PC-9 (cell line): ENCODE results near the gene SMARCAD1. TPM values are rescaled to one million over a fixed set of nuclear protein-coding genes. Genes with fewer than 3 reads are reported as not detected.

ENCODE experiments used
- Bru-seq: library from RNA; stranded (reverse); fragments of 400-500 nt; gene quantifications from one replicate; lab custom pipeline; 2021; lab: Mats Ljungman, UMichigan
- BruChase-seq, 2 experiments: library from RNA; stranded (reverse); fragments of 400-500 nt; gene quantifications; one replicate each; lab custom pipeline; 2021; lab: Mats Ljungman, UMichigan
- BruUV-seq: library from RNA; stranded (reverse); fragments of 400-500 nt; replicated peaks from 2 replicates; lab custom pipeline; 2021; lab: Mats Ljungman, UMichigan
- CTCF ChIA-PET: fragments of 300-600 bp; sonication (Branson Sonifier 250); formaldehyde crosslinking; loops from one replicate; lab custom pipeline; 2022; ENCODE audit warnings: antibody characterized with exemption; lab: Charles Lee
- POLR2A ChIA-PET: fragments of 300-600 bp; sonication (Branson Sonifier 250); formaldehyde crosslinking; loops from one replicate; lab custom pipeline; 2022; ENCODE audit warnings: antibody characterized with exemption; ENCODE audit not compliant: unreplicated experiment; lab: Charles Lee
- DNase-seq, 2 experiments: peaks; one replicate each; pipeline versions ENCODE4 v3.0.0 to v3.0.0-alpha.2; 2015 to 2022; ENCODE audit warnings: mixed read lengths in 1 of 2
- H2AFZ ChIP-seq: fragments of 200-600 bp; sonication (generic); 2 replicates; pipeline ENCODE4 v1.8.1; 2017; ENCODE audit warnings: antibody characterized with exemption
- H3F3A ChIP-seq: fragments of 200-600 bp; sonication (generic); 2 replicates; pipeline ENCODE4 v1.8.1; 2017; ENCODE audit warnings: antibody characterized with exemption, mild to moderate bottlenecking, low read depth; ENCODE audit not compliant: insufficient read depth
- H3K27ac ChIP-seq: fragments of 200-600 bp; sonication (generic); 2 replicates; pipeline ENCODE4 v1.6.1; 2016; ENCODE audit warnings: mixed run types
- H3K27me3 ChIP-seq: fragments of 200-600 bp; sonication (generic); 2 replicates; pipeline ENCODE4 v1.6.1; 2016; ENCODE audit warnings: low read depth, mixed run types; ENCODE audit not compliant: insufficient read depth
- H3K36me3 ChIP-seq: fragments of 200-600 bp; sonication (generic); 2 replicates; pipeline ENCODE4 v1.6.1; 2016; ENCODE audit warnings: low read depth, mixed run types
- H3K4me1 ChIP-seq: fragments of 200-600 bp; sonication (generic); replicated peaks from 2 replicates; pipeline ENCODE4 v1.6.1; 2016; ENCODE audit warnings: mixed run types; ENCODE audit not compliant: insufficient read depth
- H3K4me2 ChIP-seq: fragments of 200-600 bp; sonication (generic); 2 replicates; pipeline ENCODE4 v1.6.1; 2017; ENCODE audit warnings: mixed run types
- H3K4me3 ChIP-seq: fragments of 200-600 bp; sonication (generic); 2 replicates; pipeline ENCODE4 v1.6.1; 2016; ENCODE audit warnings: mixed run types
- H3K79me2 ChIP-seq: fragments of 200-600 bp; sonication (generic); 2 replicates; pipeline ENCODE4 v1.6.1; 2017; ENCODE audit warnings: low read depth, mixed run types
- H3K9me2 ChIP-seq: fragments of 200-600 bp; sonication (generic); 2 replicates; pipeline ENCODE4 v1.8.1; 2017; ENCODE audit warnings: mild to moderate bottlenecking; ENCODE audit not compliant: insufficient read depth
- H3K9me3 ChIP-seq: fragments of 200-600 bp; sonication (generic); 2 replicates; pipeline ENCODE4 v1.8.1; 2016; ENCODE audit warnings: low read depth; ENCODE audit not compliant: insufficient read depth
- H4K20me1 ChIP-seq: fragments of 200-600 bp; sonication (generic); 2 replicates; pipeline ENCODE4 v1.8.1; 2017; ENCODE audit not compliant: insufficient read depth
- EZH2 ChIP-seq: fragments of 200-600 bp; sonication (generic); IDR thresholded peaks from 2 replicates; pipeline ENCODE4 v1.8.0; 2017; ENCODE audit warnings: antibody characterized with exemption, low read depth
- intact Hi-C: fragments of 100-400 bp; cut with micrococcal nuclease; formaldehyde crosslinking; loops from one replicate; pipeline ENCODE4 v1.10.0; 2022; ENCODE audit not compliant: unreplicated experiment
- long read RNA-seq: library from polyadenylated mRNA; stranded (forward); transcript quantifications from one replicate; pipeline ENCODE4 v2.0.0, GENCODE V29; 2022
- total RNA-seq: library from RNA; stranded (reverse); gene quantifications from 2 replicates; pipeline ENCODE4 v1.2.3, GENCODE V29; 2021
- TF ChIP-seq, protein P1 (sequence below): fragments of 200-600 bp; sonication (generic); conservative IDR thresholded peaks from 2 replicates; pipeline ENCODE4 v1.6.1; 2017; ENCODE audit warnings: mixed run types, antibody characterized with exemption, mild to moderate bottlenecking, moderate library complexity

Gene SMARCAD1
- 14.0 and 17.1 TPM in 2 replicates for total RNA-seq
- percentile 82 among the genes with signal in this experiment for Bru-seq, nascent RNA
- BruChase-seq, experiment 1, labeled RNA remaining after a 2-hour chase: percentile 83 among the genes with signal in this experiment
- BruChase-seq, experiment 2, labeled RNA remaining after a 6-hour chase: percentile 75 among the genes with signal in this experiment
- long read RNA-seq, full-length matches to known transcripts: 2 of 6 reads
- long read RNA-seq, partial matches to known transcripts: 1 of 6 reads
- long read RNA-seq, other reads (novel, unspliced or antisense): 3 of 6 reads

DNA sequence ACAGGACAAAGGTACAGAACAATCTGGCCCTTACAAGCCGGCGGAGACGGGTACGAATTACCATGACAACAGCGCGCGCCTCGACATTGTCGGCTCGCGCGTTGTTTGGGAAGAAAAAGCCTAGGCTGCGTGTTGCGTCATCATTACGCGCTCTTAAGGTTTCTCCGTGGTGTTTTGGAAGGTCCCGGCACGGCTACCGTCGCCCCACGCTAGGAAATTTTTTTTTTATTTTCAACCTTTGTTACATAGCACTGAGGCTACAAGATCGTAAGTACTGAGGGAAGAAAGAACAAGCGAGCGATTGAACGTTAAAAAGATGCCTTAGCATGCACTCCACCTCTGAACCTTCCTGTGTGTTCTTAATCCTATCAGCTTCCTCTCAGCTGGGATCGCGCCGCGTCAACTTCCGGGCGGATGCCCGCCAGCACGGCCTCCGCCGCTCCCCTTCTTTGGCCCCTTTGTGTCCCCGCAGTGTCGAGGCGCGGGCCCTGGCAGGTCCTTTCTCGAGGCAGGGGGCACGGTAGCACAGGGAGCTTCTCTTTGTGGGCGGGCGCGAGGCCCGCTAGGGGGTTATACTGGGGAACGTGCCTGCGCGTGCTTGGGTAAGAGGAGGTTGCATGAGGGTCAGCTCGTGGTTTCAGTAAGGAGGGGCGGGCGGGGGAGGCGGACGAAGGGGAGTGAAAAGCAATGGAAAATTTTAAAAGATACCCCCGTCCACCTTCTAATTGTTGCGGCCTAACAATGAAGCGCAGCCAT lies at the start of gene SMARCAD1:
Gene SMARCAD1, plus strand, starts transcription at position 397 of the 756 bp plus-strand sequence. CDS start 530 bp downstream, outside the sequence.
- intact Hi-C loops: no loop called here
- no TSS peak for BruUV-seq
- Histone ChIP-seq H3K4me2 (peak within 1 kb of the TSS; percentile 92), H4K20me1 (no peaks in the 10 kb centered on the region), H3F3A (no peaks in the 10 kb centered on the region), H3K9me2 (no peaks in the 10 kb centered on the region), H3K4me1 (peaks cover 17% of the 10 kb centered on the region; the same call in 1 of the 2 replicates), H2AFZ (peak within 1 kb of the TSS; percentile 96), H3K4me3 (peak within 1 kb of the TSS; percentile 90), H3K27me3 (no peaks in the 10 kb centered on the region), H3K9me3 (no peaks in the 10 kb centered on the region), H3K27ac (peak within 1 kb of the TSS; percentile 82), H3K79me2 (peaks cover 27% of the 10 kb centered on the region), H3K36me3 (no peaks in the 10 kb centered on the region)
- POLR2A ChIA-PET: no interaction called here
- TF ChIP-seq EZH2: no peak
- TF ChIP-seq, protein P1, sequence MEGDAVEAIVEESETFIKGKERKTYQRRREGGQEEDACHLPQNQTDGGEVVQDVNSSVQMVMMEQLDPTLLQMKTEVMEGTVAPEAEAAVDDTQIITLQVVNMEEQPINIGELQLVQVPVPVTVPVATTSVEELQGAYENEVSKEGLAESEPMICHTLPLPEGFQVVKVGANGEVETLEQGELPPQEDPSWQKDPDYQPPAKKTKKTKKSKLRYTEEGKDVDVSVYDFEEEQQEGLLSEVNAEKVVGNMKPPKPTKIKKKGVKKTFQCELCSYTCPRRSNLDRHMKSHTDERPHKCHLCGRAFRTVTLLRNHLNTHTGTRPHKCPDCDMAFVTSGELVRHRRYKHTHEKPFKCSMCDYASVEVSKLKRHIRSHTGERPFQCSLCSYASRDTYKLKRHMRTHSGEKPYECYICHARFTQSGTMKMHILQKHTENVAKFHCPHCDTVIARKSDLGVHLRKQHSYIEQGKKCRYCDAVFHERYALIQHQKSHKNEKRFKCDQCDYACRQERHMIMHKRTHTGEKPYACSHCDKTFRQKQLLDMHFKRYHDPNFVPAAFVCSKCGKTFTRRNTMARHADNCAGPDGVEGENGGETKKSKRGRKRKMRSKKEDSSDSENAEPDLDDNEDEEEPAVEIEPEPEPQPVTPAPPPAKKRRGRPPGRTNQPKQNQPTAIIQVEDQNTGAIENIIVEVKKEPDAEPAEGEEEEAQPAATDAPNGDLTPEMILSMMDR: no peak
- CTCF ChIA-PET: interaction anchor here (0.7 kb wide), 1 partner anchor 15 kb away, joined by 3 read pairs; no protein-coding TSS in a partner anchor
- DNase-seq: peak; percentile 74 to 77

- Histone ChIP-seq H3K27me3 (no peaks in the 10 kb centered on the region), H3K27ac (no peak overlapping the region), H4K20me1 (no peaks in the 10 kb centered on the region), H3K79me2 (no peaks in the 10 kb centered on the region), H3K9me3 (no peaks in the 10 kb centered on the region), H2AFZ (no peak overlapping the region), H3K36me3 (no peaks in the 10 kb centered on the region), H3K4me1 (no peaks in the 10 kb centered on the region), H3F3A (no peaks in the 10 kb centered on the region), H3K9me2 (no peaks in the 10 kb centered on the region), H3K4me3 (no peak overlapping the region), H3K4me2 (no peak overlapping the region)
- BruUV-seq: no TSS peak
- intact Hi-C loops: no loop called here
- ChIA-PET POLR2A (no interaction called here), CTCF (no interaction called here)
- TF ChIP-seq, protein P1: no peak
- TF ChIP-seq EZH2: no peak
- DNase-seq: no peak
Measured at GRCh38 chr4:94158883-94159282, 48.8 kb upstream of the SMARCAD1 start.

GRCh38 chr4:94159790-94160189 lies 47.9 kb upstream of the SMARCAD1 start:
- H3K9me2 ChIP-seq: no peaks in the 10 kb centered on the region
- intact Hi-C loops: no loop called here
- H2AFZ ChIP-seq: no peak overlapping the region
- no peaks in the 10 kb centered on the region for H3K9me3 ChIP-seq
- CTCF ChIA-PET: no interaction called here
- no peak for DNase-seq
- no TSS peak for BruUV-seq
- H3K27ac ChIP-seq: no peak overlapping the region
- H3K4me2 ChIP-seq: no peak overlapping the region
- H3K4me1 ChIP-seq: no peaks in the 10 kb centered on the region
- H4K20me1 ChIP-seq: no peaks in the 10 kb centered on the region
- no peaks in the 10 kb centered on the region for H3K79me2 ChIP-seq
- no peaks in the 10 kb centered on the region for H3K36me3 ChIP-seq
- no peak for TF ChIP-seq EZH2
- TF ChIP-seq, protein P1: no peak
- POLR2A ChIA-PET: no interaction called here
- no peak overlapping the region for H3K4me3 ChIP-seq
- no peaks in the 10 kb centered on the region for H3K27me3 ChIP-seq
- no peaks in the 10 kb centered on the region for H3F3A ChIP-seq
